ENCODE measurements around the gene FIGNL2.

FIGNL2 gene

GRCh38 chr12:51855586-51856428, 7.3 kb upstream of the FIGNL2 start:
- no peak for DNase-seq (ENCODE audit: low read depth, low spot score)

GRCh38 chr12:51852404-51853137, 4.1 kb upstream of the FIGNL2 start:
- no peak for DNase-seq (ENCODE audit: low read depth, low spot score)

- DNase-seq (ENCODE audit: low read depth, low spot score) = no peak
These were observed 3.1 kb upstream of the FIGNL2 start for GRCh38 chr12:51851413-51852124.

- no peak for DNase-seq (ENCODE audit: low read depth, low spot score)
These were observed 2.4 kb upstream of the FIGNL2 start for GRCh38 chr12:51850965-51851299.

GRCh38 chr12:51850081-51850964, 1.8 kb upstream of the FIGNL2 start:
- DNase-seq (ENCODE audit: low read depth, low spot score) = no peak

GRCh38 chr12:51848841-51849735, 570 bp upstream of the FIGNL2 start:
- DNase-seq (ENCODE audit: low read depth, low spot score) = no peak

GRCh38 chr12:51847643-51848325, 734 bp downstream of the FIGNL2 start:
- no peak for DNase-seq (ENCODE audit: low read depth, low spot score)

GRCh38 chr12:51846911-51847642, 1.4 kb downstream of the FIGNL2 start:
- DNase-seq (ENCODE audit: low read depth, low spot score) = no peak

- no peak for DNase-seq (ENCODE audit: low read depth, low spot score)
These were observed 2.2 kb downstream of the FIGNL2 start for GRCh38 chr12:51846271-51846691.

- no peak for DNase-seq (ENCODE audit: low read depth, low spot score)
These were observed 3.0 kb downstream of the FIGNL2 start for GRCh38 chr12:51845482-51845881.

GRCh38 chr12:51844854-51845253, 3.7 kb downstream of the FIGNL2 start:
- DNase-seq (ENCODE audit: low read depth, low spot score) = no peak

- DNase-seq (ENCODE audit: low read depth, low spot score) = no peak
These were observed 6.8 kb downstream of the FIGNL2 start for GRCh38 chr12:51841727-51842126.

- no peak for DNase-seq (ENCODE audit: low read depth, low spot score)
These were observed 7.6 kb downstream of the FIGNL2 start for GRCh38 chr12:51840966-51841365.

GRCh38 chr12:51839310-51839947, 9.1 kb downstream of the FIGNL2 start:
- DNase-seq (ENCODE audit: low read depth, low spot score) = no peak

GRCh38 chr12:51838762-51839161, 9.8 kb downstream of the FIGNL2 start:
- DNase-seq (ENCODE audit: low read depth, low spot score) = no peak

- no peak for DNase-seq (ENCODE audit: low read depth, low spot score)
These were observed 10.5 kb downstream of the FIGNL2 start for GRCh38 chr12:51838036-51838435.

GRCh38 chr12:51837286-51837685, 11.2 kb downstream of the FIGNL2 start:
- no peak for DNase-seq (ENCODE audit: low read depth, low spot score)

GRCh38 chr12:51836827-51837173, 11.7 kb downstream of the FIGNL2 start:
- no peak for DNase-seq (ENCODE audit: low read depth, low spot score)

Data from iPS DF 19.7 (cell line).